CD4-positive, alpha-beta T cell treated with Interleukin-12 subunit alpha and Interleukin-12 subunit beta, for 1 hour (primary cell): Measurements from ENCODE around the gene GTPBP8.

Experiments
- DNase-seq: peaks from one replicate; pipeline ENCODE4 v3.0.0-alpha.2; 2020

GTPBP8 gene

GRCh38 chr3:112990672-112991602 lies at the start of gene GTPBP8:
Gene GTPBP8, plus strand, starts transcription at chr3:112990984. Its CDS starts 16 bp downstream, at chr3:112991000.
- peak; percentile 89 for DNase-seq

GRCh38 chr3:112948346-112948838 lies 42.4 kb upstream of the GTPBP8 start:
- DNase-seq = no peak

DNA sequence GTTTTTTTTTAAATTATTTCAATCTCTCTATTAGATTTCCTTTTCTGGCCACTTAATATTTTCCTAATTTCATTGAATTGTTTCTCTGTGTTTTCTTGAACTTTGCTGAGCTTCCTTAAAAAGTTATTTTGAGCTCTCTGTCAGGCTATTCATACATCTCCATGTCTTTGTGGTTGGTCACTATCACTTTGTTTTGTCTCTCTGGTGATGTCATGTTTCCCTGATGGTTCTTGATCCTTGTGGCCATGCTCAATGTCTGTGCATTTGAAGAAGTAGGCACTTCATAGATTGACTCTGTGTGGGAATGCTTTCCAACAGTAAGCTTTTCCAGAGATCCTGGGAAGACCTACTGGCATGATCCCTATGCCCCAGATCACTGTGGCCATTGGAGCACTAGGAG lies 34.4 kb upstream of the GTPBP8 start:
- no peak for DNase-seq

DNA sequence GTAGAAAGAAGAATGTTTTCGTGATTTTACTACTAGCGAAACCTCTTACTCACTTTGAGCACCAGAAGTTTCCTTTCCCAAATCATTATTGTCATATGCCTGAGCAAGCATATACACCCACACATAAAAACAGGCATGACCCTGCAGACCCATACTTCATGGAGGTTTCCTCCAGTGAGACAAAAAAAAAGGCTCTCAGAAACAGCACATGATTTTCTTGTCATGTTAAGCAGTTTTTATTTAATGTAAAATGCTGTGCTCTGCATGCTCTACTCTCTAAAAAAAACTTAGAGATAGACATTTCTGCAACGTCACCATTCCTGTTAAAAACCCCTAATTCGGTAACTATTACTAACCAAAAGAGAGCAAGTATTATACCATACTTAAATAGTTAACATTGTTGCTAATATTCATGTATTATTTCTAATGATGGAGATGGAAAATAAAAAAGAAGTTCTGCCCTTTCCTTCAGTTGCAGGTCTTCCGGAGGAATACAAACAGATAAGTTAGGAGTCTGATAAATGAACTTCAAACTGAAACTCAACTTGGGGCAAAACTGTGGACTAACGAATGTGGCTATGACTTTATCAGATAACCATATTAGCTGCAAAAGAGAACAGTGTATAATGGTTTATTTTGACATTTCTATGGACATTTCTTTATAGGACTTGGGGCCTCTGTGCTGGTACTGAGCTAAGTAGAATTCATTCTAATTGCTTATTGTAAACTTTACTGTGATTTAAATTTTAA lies 31.8 kb upstream of the GTPBP8 start:
- no peak for DNase-seq

GRCh38 chr3:112963683-112964082 lies 27.1 kb upstream of the GTPBP8 start:
- DNase-seq = no peak

GRCh38 chr3:112965656-112966055 lies 25.1 kb upstream of the GTPBP8 start:
- DNase-seq = no peak

DNA sequence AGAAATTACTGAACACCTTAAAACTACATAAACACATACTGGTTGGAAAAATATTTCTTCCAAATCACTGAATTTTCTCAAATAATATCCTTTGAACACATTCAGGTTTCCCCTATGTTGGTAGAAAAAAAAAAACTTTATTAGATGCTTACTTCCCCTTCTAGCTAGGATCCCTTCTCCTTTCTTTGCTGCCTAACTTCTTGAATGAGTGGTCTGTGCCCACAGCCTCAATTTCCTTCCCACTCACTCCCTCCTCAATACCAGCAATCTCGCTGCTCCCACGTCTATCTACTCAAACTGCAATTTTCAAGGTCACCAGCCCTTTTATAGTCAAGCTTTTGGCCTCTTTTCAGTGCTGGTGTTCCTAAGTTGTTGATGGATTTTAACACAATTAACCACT lies 24.2 kb upstream of the GTPBP8 start:
- no peak for DNase-seq

- DNase-seq = no peak
These were observed 23.4 kb upstream of the GTPBP8 start for GRCh38 chr3:112967425-112967824.

- no peak for DNase-seq
These were observed 23.0 kb upstream of the GTPBP8 start for GRCh38 chr3:112967828-112968227.

DNA sequence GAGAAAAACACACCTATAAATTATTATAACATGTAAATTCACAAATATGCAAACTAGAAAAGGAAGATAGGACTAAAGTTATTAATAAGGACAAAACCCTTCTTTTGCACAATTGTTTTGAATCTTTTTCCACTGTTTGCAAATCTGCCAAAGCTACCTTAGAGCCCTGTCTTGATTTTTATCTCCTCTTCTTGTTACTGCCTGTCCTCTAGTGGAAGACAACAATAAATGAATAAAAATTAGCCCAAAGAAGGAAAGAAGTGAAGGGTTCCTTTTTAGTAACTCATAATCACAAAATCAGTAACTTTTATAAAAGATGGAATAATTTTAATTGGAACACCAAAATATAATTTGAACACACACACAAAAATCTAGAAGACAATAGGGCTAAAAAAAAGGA lies 18.6 kb upstream of the GTPBP8 start:
- no peak for DNase-seq

- DNase-seq = peak; percentile 54
These were observed 17.2 kb upstream of the GTPBP8 start for GRCh38 chr3:112973325-112974177.

- DNase-seq = no peak
These were observed 16.6 kb upstream of the GTPBP8 start for GRCh38 chr3:112974178-112974517.

DNA sequence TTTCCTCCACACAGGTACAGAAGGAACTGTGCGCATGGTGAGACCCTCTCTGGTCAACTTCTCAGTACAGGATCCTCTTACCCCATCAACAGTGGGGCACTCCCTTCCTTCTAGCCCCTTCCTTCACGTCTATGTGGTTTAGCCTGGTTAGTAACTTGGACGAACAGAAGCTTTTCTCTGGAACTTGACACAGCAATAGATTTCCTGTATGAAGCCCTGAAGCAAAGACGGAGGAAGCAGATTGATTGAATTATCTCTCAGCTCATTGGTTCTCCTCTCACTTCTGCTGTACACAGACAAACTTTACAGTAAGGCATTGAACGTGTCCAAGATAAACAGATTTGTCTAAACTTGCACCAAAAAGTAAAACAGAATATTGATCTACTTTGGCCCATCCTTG lies 15.9 kb upstream of the GTPBP8 start, which contains the start of gene CD200R1:
CD200R1 (minus strand) TSS at position 210 of the 400 bp plus-strand sequence. CDS start 246 bp downstream, outside the sequence.
- DNase-seq = peak; percentile 35

- no peak for DNase-seq
These were observed 14.8 kb upstream of the GTPBP8 start for GRCh38 chr3:112976001-112976400.

DNA sequence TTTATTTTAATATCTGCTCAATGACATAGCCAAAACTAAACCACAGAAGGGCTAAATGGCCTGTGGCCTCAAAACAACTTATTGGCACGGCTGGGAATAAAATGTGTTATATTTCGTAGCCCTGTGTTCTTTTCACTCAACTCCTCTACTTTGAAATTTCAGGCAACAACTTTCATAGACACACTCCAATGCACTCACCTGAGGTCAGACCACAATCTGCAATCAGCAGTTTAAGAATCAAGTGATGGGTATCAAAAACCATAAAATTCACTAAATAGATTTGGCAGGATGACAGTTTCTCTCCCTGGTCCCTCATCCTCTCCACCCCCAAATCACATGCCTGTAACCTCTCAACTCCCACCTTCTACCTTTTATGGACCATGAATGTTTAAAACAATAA lies 13.8 kb upstream of the GTPBP8 start:
- DNase-seq = no peak

- peak; percentile 72 for DNase-seq
These were observed 11.4 kb upstream of the GTPBP8 start for GRCh38 chr3:112979244-112979832.

- no peak for DNase-seq
These were observed 10.7 kb upstream of the GTPBP8 start for GRCh38 chr3:112980080-112980479.

- no peak for DNase-seq
These were observed 8.1 kb upstream of the GTPBP8 start for GRCh38 chr3:112982710-112983109.

DNA sequence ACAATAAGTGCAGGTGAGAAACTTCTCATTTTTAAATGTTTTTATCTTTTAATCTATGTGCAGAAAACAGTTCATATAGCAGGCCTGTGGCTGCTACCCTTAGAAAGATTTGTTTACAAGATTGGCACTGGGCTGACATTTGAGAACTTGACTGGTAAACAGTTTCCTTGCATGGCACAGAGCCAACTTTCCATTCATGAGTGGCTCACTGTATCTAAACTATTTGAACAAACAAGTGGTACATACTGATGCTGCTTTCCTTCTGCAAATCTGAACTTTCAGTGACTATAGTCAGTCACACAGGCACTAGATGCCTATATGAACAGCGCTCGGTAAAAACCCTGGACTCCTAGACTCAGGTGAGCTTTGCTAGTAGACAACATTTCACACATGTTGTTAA lies 6.3 kb upstream of the GTPBP8 start:
- DNase-seq = peak; percentile 57

DNA sequence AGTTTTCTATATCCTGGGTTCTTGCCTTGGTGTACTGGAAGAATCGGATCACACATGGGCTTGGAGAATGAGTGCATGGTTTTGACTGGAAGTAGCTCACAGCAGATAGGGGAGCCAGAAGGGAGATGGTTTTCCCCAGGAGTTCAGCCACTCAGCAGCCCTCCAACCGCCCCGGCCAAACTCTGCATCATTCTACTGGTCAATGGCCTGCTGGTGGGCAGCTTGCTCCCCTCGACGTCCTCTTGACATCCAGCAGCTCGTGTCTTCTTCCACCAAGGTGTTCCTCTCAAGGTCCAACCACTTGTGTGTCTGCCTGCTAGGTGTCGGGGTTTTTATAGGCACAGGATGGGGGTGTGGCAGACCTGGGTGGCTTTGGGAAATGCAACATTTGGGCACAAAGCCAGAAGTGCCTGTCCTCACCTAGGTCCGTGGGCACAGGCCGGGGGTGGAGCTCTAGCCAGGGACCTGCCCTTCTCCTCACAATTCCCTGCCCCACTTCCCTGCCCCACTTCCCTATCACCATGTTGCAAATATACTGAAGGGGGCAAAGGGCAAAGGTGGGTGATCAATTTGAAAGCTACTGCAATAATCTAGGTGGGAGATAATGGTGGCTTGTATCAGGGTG lies 3.0 kb upstream of the GTPBP8 start:
- no peak for DNase-seq

DNA sequence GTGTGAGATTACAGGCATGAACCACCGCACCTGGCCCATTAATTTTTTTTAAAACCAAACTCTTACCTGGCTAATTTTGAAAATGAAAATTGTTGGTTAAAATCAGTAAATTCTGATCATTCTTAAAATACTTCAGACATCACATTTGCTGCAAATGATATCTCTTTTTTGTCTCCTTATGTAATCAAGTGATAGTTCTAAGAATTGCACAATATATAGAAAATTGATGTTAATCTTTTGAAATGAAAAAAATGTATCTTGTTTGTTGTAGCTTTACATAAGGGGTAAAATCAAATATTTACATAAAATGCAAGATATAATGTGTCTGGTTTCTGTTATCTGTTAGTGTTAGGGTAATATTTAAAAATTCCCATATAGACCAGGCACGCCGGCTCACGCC lies 5.0 kb downstream of the GTPBP8 start:
- DNase-seq = no peak

DNA sequence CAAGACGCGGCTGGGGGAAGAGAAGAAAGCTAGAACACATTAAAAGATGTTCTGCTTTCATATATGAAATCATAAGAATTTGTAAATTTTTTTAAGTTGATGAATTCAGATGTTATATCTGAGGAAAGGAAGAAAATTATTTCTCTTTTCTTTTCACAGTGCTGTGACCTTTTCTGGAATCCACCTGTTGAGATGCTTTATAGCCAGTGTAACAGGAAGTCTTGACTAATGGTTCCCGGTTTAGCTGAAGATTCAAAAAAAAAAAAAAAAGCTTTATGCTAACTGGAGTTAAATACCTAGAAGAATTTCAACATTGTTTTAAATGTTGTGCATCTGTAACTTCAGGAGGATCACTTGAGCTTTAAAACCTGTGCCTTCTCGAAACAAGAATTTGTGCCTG lies 9.9 kb downstream of the GTPBP8 start:
- DNase-seq = no peak
